ENCODE measurements around the gene POMP.

DNA sequence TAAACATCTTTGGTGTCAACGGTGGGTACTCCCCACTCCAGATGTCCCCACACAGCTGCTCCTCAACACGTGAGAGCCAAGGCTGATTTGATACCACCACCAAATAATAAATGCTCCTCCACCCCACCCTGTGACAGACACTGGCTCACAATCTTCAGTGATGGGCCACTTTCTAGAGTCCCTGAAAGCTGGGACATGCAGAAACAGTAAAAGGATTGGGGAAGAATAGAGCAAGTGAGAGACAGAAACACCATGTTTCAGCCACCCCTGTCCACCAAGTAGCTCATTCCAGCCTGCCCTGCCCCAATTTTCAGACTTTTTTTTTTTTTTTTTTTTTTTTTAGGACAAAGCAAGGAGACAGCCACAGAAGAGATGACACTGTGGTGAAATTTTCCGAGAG lies 58.2 kb downstream of the POMP start:
- TF ChIP-seq, protein P1, sequence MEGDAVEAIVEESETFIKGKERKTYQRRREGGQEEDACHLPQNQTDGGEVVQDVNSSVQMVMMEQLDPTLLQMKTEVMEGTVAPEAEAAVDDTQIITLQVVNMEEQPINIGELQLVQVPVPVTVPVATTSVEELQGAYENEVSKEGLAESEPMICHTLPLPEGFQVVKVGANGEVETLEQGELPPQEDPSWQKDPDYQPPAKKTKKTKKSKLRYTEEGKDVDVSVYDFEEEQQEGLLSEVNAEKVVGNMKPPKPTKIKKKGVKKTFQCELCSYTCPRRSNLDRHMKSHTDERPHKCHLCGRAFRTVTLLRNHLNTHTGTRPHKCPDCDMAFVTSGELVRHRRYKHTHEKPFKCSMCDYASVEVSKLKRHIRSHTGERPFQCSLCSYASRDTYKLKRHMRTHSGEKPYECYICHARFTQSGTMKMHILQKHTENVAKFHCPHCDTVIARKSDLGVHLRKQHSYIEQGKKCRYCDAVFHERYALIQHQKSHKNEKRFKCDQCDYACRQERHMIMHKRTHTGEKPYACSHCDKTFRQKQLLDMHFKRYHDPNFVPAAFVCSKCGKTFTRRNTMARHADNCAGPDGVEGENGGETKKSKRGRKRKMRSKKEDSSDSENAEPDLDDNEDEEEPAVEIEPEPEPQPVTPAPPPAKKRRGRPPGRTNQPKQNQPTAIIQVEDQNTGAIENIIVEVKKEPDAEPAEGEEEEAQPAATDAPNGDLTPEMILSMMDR (IDR thresholded peaks at IDR 0.05) = no peak
- TF ChIP-seq POLR2A (IDR thresholded peaks at IDR 0.05) = no peak

Measured in adrenal gland (tissue), 5 donors.